Small intestine (tissue), 7 donors: ENCODE measurements around the gene SLC26A2. TPM values are rescaled to one million over a fixed set of nuclear protein-coding genes. Genes with fewer than 3 reads are reported as not detected.
A peak's percentile ranks its signal among the peaks of the same experiment; 100 is the strongest.
"Not testable (repeated sequence)": the region's sequence is repeated elsewhere in the genome, so short reads cannot be mapped to it uniquely, and the experiment has no call there.

Experiments
- DNase-seq, 2 donors: peaks; one replicate each; pipeline versions ENCODE4 v3.0.0 to v3.0.0-alpha.2; 2013
- FAIRE-seq: peaks from 2 replicates; lab custom pipeline; 2012; peaks lifted over from hg19 to GRCh38; lab: Jason Lieb, UNC
- H3K27ac ChIP-seq, 3 donors: one replicate each; pipeline ENCODE4 v1.5.1; 2013; ENCODE audit warnings: low read length in 2 of 3, mild to moderate bottlenecking in 2 of 3, control low read depth in 1 of 3, inconsistent platforms in 1 of 3, low read depth in 1 of 3, moderate library complexity in 1 of 3
- H3K27me3 ChIP-seq, 3 donors: one replicate each; pipeline ENCODE4 v1.6.1; 2013; ENCODE audit warnings: low read length in 3 of 3, inconsistent platforms in 1 of 3; ENCODE audit not compliant: control insufficient read depth in 3 of 3, insufficient read depth in 3 of 3
- H3K36me3 ChIP-seq, 3 donors: one replicate each; pipeline ENCODE4 v1.6.1; 2013; ENCODE audit warnings: low read length in 3 of 3, inconsistent platforms in 1 of 3, low read depth in 1 of 3, mild to moderate bottlenecking in 1 of 3, moderate library complexity in 1 of 3; ENCODE audit not compliant: control insufficient read depth in 3 of 3, insufficient read depth in 2 of 3
- H3K4me1 ChIP-seq, 3 donors: one replicate each; pipeline ENCODE4 v1.6.1; 2013; ENCODE audit warnings: low read length in 2 of 3, inconsistent platforms in 1 of 3, low read depth in 1 of 3, mild to moderate bottlenecking in 1 of 3, moderate library complexity in 1 of 3; ENCODE audit not compliant: control insufficient read depth in 3 of 3, insufficient read depth in 2 of 3
- H3K4me3 ChIP-seq, 3 donors: one replicate each; pipeline ENCODE4 v1.5.1; 2013; ENCODE audit warnings: low read length in 3 of 3, control low read depth in 1 of 3, inconsistent platforms in 1 of 3, low read depth in 1 of 3, mild to moderate bottlenecking in 1 of 3, moderate library complexity in 1 of 3
- H3K9me3 ChIP-seq, 2 donors: one replicate each; pipeline ENCODE4 v1.6.1; 2013; ENCODE audit warnings: low read depth in 1 of 2, low read length in 1 of 2; ENCODE audit not compliant: control insufficient read depth in 2 of 2, insufficient read depth in 1 of 2
- WGBS, 3 donors: extraction: QIAGEN DNeasy Blood & Tissue Kit; methylation state at CpG; one replicate each; pipeline ENCODE4 v1.1.7; 2013; 5-methylcytosine and 5-hydroxymethylcytosine counted together
- polyA plus RNA-seq, 4 donors: library from polyadenylated mRNA; stranded (reverse) in 3 of 4; unstranded in 1 of 4; fragments of 200-250 nt in 3 of 4; fragments of 120-200 nt in 1 of 4; gene quantifications; one replicate each; pipeline versions ENCODE4 v1.2.1 to v1.2.3, GENCODE V29; 2013
- donor health status: healthy with polysubstance abuse.
- donor health status: control.
- donor health status: control.
- donor health status: Bipolar disorder and iron deficiency.
- donor health status: healthy.

Gene SLC26A2
- polyA plus RNA-seq, 4 donors: 2.7 to 155 (median 5.5) TPM

DNA sequence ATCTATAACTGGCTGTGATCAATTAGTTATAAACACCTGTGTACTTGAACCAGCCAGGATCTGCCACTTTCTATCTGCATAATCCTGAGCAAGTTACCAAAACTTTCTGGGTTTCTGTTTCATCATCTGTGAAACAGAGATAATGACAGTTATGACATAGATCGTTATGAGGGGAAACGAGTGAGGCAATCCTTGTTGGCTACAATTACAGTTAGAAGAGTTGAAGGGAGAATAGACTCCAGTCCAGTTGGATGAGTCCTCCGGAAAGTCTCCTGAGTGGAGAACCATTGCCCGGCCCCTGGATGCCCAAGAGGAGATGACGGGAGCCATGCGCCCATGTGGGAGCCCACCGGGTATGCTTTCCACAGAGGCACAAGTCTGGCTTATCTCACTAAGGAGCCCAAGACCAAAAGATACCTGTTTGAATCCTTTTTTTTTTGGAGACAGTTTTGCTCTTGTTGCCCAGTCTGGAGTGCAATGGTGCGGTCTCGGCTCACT is 20.4 kb upstream of the SLC26A2 start:
- peak overlapping the region in 1 of 3 donors; percentile 86 for H3K27ac ChIP-seq
- peaks cover 0 to 68% (median 0%) of the 10 kb centered on the region in 3 donors for H3K4me1 ChIP-seq
- 79 to 81% (median 81%) methylated on average over 9 of the region's 9 CpGs for WGBS, 3 donors
- no peaks in the 10 kb centered on the region for H3K9me3 ChIP-seq
- H3K4me3 ChIP-seq: no peak overlapping the region
- DNase-seq (peak in 1 of 2 donors; percentile 77), FAIRE-seq (no peak)
- H3K27me3 ChIP-seq: no peaks in the 10 kb centered on the region
- no peaks in the 10 kb centered on the region for H3K36me3 ChIP-seq

GRCh38 chr5:149940941-149941644 is 19.5 kb upstream of the SLC26A2 start:
- Histone ChIP-seq H3K9me3 (no peaks in the 10 kb centered on the region), H3K36me3 (no peaks in the 10 kb centered on the region), H3K27me3 (no peaks in the 10 kb centered on the region), H3K4me3 (no peak overlapping the region), H3K27ac (peak overlapping the region in 1 of 3 donors; percentile 86), H3K4me1 (peaks cover 0 to 71% (median 0%) of the 10 kb centered on the region in 3 donors)
- no peak for DNase-seq
- no peak for FAIRE-seq
- 79 to 86% (median 80%) methylated on average over 5 of the region's 5 CpGs for WGBS, 3 donors

- no peak for DNase-seq
- Histone ChIP-seq H3K4me3 (no peak overlapping the region), H3K4me1 (peaks cover 0 to 77% (median 0%) of the 10 kb centered on the region in 3 donors), H3K27me3 (no peaks in the 10 kb centered on the region), H3K27ac (peak overlapping the region in 1 of 3 donors; percentile 86), H3K9me3 (no peaks in the 10 kb centered on the region), H3K36me3 (no peaks in the 10 kb centered on the region)
- FAIRE-seq: no peak
- 91 to 95% (median 93%) methylated on average over 4 of the region's 4 CpGs for WGBS, 3 donors
Measured at GRCh38 chr5:149941795-149942194, 18.8 kb upstream of the SLC26A2 start.

DNA sequence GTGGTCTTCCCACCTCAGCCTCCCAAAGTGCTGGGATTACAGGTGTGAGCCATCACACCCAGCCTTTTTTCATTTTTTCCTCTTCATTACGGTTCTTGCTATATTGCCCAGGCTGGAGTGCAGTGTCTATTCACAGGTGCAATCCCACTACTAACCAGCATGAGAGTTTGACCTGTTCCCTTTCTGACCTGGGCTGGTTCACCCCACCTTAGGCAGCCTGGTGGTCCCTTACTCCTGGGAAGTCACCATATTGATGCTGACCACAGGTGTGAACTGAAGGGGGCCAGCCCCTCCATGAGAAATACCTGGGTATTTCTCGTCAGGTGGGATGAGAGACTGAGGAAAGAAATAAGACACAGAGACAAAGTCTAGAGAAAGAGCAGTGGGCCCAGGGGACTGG is 18.4 kb upstream of the SLC26A2 start:
- H3K27me3 ChIP-seq: no peaks in the 10 kb centered on the region
- H3K9me3 ChIP-seq: no peaks in the 10 kb centered on the region
- FAIRE-seq (no peak), DNase-seq (no peak)
- H3K27ac ChIP-seq: peak overlapping the region in 1 of 3 donors; percentile 86
- H3K4me3 ChIP-seq: no peak overlapping the region
- H3K4me1 ChIP-seq: peaks cover 0 to 81% (median 0%) of the 10 kb centered on the region in 3 donors
- no peaks in the 10 kb centered on the region for H3K36me3 ChIP-seq
- 89 to 92% (median 91%) methylated on average over 2 of the region's 2 CpGs for WGBS, 3 donors

- 42 to 58% (median 57%) methylated on average over 4 of the region's 4 CpGs for WGBS, 3 donors
- peaks cover 0 to 82% (median 0%) of the 10 kb centered on the region in 3 donors for H3K4me1 ChIP-seq
- peak overlapping the region in 1 of 3 donors; percentile 86 for H3K27ac ChIP-seq
- H3K9me3 ChIP-seq, H3K27me3 ChIP-seq, H3K36me3 ChIP-seq, FAIRE-seq, H3K4me3 ChIP-seq: not testable (repeated sequence)
- DNase-seq: peak in 1 of 2 donors; percentile 77
Measured at GRCh38 chr5:149942741-149943169, 17.8 kb upstream of the SLC26A2 start.

DNA sequence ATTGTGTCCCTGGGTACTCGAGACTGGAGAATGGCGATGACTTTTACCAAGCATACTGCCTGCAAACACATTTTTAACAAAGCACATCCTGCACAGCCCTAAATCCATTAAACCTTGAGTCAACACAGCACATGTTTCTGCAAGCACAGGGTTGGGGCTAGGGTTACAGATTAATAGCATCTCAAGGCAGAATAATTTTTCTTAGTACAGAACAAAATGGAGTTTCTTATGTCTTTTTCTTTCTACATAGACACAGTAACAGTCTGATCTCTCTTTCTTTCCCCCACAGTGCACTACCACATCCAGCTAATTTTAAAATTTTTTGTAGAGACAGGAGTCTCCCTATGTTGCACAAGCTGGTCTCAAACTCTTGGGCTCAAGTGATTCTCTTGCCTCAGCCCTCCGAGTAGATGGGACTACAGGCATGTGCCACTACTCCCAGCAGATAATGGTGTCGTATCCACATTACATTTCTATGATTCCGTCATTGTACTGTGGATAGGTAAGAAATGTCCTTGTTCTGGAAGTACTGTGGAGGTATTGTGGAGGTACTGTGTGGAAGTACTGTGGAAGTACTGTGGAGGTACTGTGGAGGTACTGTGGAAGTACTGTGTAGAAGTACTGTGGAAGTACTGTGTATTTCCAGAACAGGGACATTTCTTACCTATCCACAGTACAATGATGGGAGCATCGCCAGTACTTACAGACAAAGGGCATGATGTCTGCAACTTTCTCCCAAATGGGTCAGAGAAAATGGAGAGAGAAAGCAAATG is 17.2 kb upstream of the SLC26A2 start:
- Histone ChIP-seq H3K27ac (peak overlapping the region in 1 of 3 donors; percentile 86), H3K4me1 (peaks cover 0 to 77% (median 0%) of the 10 kb centered on the region in 3 donors)
- WGBS, 3 donors: 90 to 92% (median 90%) methylated on average over 6 of the region's 6 CpGs
- H3K9me3 ChIP-seq, DNase-seq, FAIRE-seq, H3K36me3 ChIP-seq, H3K27me3 ChIP-seq, H3K4me3 ChIP-seq: not testable (repeated sequence)

GRCh38 chr5:149944666-149945065 is 15.9 kb upstream of the SLC26A2 start, which contains the start of gene PDE6A:
TSS of gene PDE6A (minus strand) at chr5:149944793. CDS start at chr5:149944673, 120 bp downstream.
- Histone ChIP-seq H3K4me3 (no peak within 1 kb of the TSS), H3K27me3 (no peaks in the 10 kb centered on the region), H3K36me3 (no peaks in the 10 kb centered on the region), H3K27ac (peak within 1 kb of the TSS in 1 of 3 donors; percentile 86), H3K4me1 (peaks cover 0 to 64% (median 0%) of the 10 kb centered on the region in 3 donors), H3K9me3 (no peaks in the 10 kb centered on the region)
- FAIRE-seq (no peak), DNase-seq (no peak)
- 90 to 98% (median 96%) methylated on average over 2 of the region's 2 CpGs for WGBS, 3 donors

DNA sequence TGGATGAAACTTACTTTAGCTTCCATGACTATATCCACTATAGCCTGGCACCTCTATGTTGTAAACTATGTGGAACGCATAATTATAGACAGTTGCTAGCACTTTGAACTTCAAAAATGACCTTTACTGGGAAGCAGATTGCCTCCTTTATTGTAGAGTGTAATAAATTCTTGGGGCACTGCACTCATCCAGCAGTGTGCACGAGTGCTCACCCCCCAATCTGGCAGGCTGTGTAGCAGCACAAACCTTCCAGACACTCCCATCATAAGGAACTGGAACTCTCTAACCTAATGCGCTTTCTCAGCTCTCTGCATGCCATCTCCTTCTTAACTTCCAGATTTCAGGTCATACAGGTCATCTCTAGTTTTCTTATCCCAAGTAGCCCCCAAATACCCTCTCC is 14.4 kb upstream of the SLC26A2 start:
- no peak for FAIRE-seq
- Histone ChIP-seq H3K27ac (peak overlapping the region in 1 of 3 donors; percentile 86), H3K9me3 (no peaks in the 10 kb centered on the region), H3K27me3 (no peaks in the 10 kb centered on the region), H3K4me1 (peaks cover 0 to 53% (median 0%) of the 10 kb centered on the region in 3 donors), H3K4me3 (no peak overlapping the region), H3K36me3 (no peaks in the 10 kb centered on the region)
- peak; percentile 92 to 93 for DNase-seq
- WGBS, 3 donors: 13 to 61% (median 36%) methylated on average over 3 of the region's 3 CpGs
